NCI-H2227 (cell line): Measurements from ENCODE around the gene TTC28.

ENCODE experiments used
- DNase-seq: peaks from one replicate; lab custom pipeline; 2025; ENCODE audit not compliant: unreplicated experiment; lab: John Stamatoyannopoulos, UW

The TTC28 gene

GRCh38 chr22:28297504-28297903 lies 382.1 kb downstream of the TTC28 start:
- DNase-seq: no peak

- DNase-seq: no peak
These were observed 383.2 kb downstream of the TTC28 start for GRCh38 chr22:28296452-28296851.

- DNase-seq: no peak
These were observed 396.5 kb downstream of the TTC28 start for GRCh38 chr22:28283068-28283654.

- no peak for DNase-seq
These were observed 397.1 kb downstream of the TTC28 start for GRCh38 chr22:28282405-28283067.

GRCh38 chr22:28279888-28280287 lies 399.8 kb downstream of the TTC28 start:
- DNase-seq: no peak

GRCh38 chr22:28269277-28269676 lies 410.4 kb downstream of the TTC28 start:
- DNase-seq: no peak

GRCh38 chr22:28268850-28269249 lies 410.8 kb downstream of the TTC28 start:
- no peak for DNase-seq

- no peak for DNase-seq
These were observed 411.5 kb downstream of the TTC28 start for GRCh38 chr22:28268171-28268570.

GRCh38 chr22:28260619-28261018 lies 419.0 kb downstream of the TTC28 start:
- no peak for DNase-seq

- no peak for DNase-seq
These were observed 419.8 kb downstream of the TTC28 start for GRCh38 chr22:28259774-28260312.

GRCh38 chr22:28254396-28254795 lies 425.2 kb downstream of the TTC28 start:
- no peak for DNase-seq

GRCh38 chr22:28252539-28252938 lies 427.1 kb downstream of the TTC28 start:
- DNase-seq: no peak

- DNase-seq: no peak
These were observed 429.5 kb downstream of the TTC28 start for GRCh38 chr22:28250036-28250695.

- no peak for DNase-seq
These were observed 430.2 kb downstream of the TTC28 start for GRCh38 chr22:28249402-28249801.

GRCh38 chr22:28247667-28248363 lies 431.8 kb downstream of the TTC28 start:
- DNase-seq: no peak

GRCh38 chr22:28247136-28247535 lies 432.5 kb downstream of the TTC28 start:
- no peak for DNase-seq

GRCh38 chr22:28246397-28246796 lies 433.2 kb downstream of the TTC28 start:
- no peak for DNase-seq

- no peak for DNase-seq
These were observed 433.9 kb downstream of the TTC28 start for GRCh38 chr22:28245579-28246224.

- DNase-seq: no peak
These were observed 434.9 kb downstream of the TTC28 start for GRCh38 chr22:28244757-28245156.

- no peak for DNase-seq
These were observed 436.1 kb downstream of the TTC28 start for GRCh38 chr22:28243539-28243938.

GRCh38 chr22:28241656-28242290 lies 437.9 kb downstream of the TTC28 start:
- DNase-seq: peak; percentile 15
